Spleen (tissue), 7 donors: ENCODE results near the gene NAGLU.

ENCODE experiments used
- POLR2A ChIP-seq, 3 donors: fragments of 450-650 bp; IDR thresholded peaks; one replicate each; pipeline ENCODE4 v1.5.1; 2017; ENCODE audit warnings: antibody characterized with exemption in 3 of 3, mild to moderate bottlenecking in 1 of 3
- POLR2AphosphoS5 ChIP-seq, 3 donors: sonication (generic); formaldehyde crosslinking; IDR thresholded peaks; one replicate each; pipeline ENCODE4 v1.5.1; 2017; ENCODE audit warnings: antibody characterized with exemption in 3 of 3
- TF ChIP-seq, protein P1 (sequence below), 11 experiments: fragments of 200-600 bp in 7 of 11; fragments of 450-650 bp in 4 of 11; sonication (generic) in 4 of 11; IDR thresholded peaks in 8 of 11; conservative IDR thresholded peaks in 3 of 11; 1 replicate in 7 of 11; 2 replicates in 4 of 11; pipeline versions ENCODE4 v1.4.0 to v1.8.0; 2016 to 2021; ENCODE audit warnings: antibody characterized with exemption in 11 of 11, inconsistent platforms in 4 of 11, mild to moderate bottlenecking in 1 of 11
- donor health status: DM: no; HTN: no; CAD: no; lungs with moderate emphysema.
- donor health status: DM: no; HTN: no; CAD: no.
- donor health status: DM: no; HTN: no; CAD: no.

- TF ChIP-seq, protein P1, sequence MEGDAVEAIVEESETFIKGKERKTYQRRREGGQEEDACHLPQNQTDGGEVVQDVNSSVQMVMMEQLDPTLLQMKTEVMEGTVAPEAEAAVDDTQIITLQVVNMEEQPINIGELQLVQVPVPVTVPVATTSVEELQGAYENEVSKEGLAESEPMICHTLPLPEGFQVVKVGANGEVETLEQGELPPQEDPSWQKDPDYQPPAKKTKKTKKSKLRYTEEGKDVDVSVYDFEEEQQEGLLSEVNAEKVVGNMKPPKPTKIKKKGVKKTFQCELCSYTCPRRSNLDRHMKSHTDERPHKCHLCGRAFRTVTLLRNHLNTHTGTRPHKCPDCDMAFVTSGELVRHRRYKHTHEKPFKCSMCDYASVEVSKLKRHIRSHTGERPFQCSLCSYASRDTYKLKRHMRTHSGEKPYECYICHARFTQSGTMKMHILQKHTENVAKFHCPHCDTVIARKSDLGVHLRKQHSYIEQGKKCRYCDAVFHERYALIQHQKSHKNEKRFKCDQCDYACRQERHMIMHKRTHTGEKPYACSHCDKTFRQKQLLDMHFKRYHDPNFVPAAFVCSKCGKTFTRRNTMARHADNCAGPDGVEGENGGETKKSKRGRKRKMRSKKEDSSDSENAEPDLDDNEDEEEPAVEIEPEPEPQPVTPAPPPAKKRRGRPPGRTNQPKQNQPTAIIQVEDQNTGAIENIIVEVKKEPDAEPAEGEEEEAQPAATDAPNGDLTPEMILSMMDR (IDR thresholded peaks at IDR 0.05 in 8 of 11, conservative IDR thresholded peaks at IDR 0.05 in 3 of 11) = no peak
- TF ChIP-seq POLR2A (IDR thresholded peaks at IDR 0.05) = no peak
- no peak for TF ChIP-seq POLR2AphosphoS5 (IDR thresholded peaks at IDR 0.05)
These were observed 15.0 kb upstream of the NAGLU start for GRCh38 chr17:42521036-42521435.
